ENCODE measurements around the gene OR5D16. TPM values are rescaled to one million over a fixed set of nuclear protein-coding genes. Genes with fewer than 3 reads are reported as not detected.

OR5D16 gene
- total and polyA plus RNA-seq, 2 experiments from 2014 or later: not detected

- Histone ChIP-seq H3K4me3 (no peak within 1 kb of the TSS), H3K4me1 (ENCODE audit: low read depth) (no peaks in the 10 kb centered on the region), H3K36me3 (no peaks in the 10 kb centered on the region), H3K27ac (no peak within 1 kb of the TSS), H3K9me3 (ENCODE audit: low read depth) (no peaks in the 10 kb centered on the region), H3K27me3 (no peaks in the 10 kb centered on the region)
- no peak for DNase-seq (ENCODE audit: low read depth in 1 of 2, low spot score in 1 of 2)
- TF ChIP-seq, protein P1, sequence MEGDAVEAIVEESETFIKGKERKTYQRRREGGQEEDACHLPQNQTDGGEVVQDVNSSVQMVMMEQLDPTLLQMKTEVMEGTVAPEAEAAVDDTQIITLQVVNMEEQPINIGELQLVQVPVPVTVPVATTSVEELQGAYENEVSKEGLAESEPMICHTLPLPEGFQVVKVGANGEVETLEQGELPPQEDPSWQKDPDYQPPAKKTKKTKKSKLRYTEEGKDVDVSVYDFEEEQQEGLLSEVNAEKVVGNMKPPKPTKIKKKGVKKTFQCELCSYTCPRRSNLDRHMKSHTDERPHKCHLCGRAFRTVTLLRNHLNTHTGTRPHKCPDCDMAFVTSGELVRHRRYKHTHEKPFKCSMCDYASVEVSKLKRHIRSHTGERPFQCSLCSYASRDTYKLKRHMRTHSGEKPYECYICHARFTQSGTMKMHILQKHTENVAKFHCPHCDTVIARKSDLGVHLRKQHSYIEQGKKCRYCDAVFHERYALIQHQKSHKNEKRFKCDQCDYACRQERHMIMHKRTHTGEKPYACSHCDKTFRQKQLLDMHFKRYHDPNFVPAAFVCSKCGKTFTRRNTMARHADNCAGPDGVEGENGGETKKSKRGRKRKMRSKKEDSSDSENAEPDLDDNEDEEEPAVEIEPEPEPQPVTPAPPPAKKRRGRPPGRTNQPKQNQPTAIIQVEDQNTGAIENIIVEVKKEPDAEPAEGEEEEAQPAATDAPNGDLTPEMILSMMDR (IDR thresholded peaks at IDR 0.05; ENCODE audit: low read depth, low read length): no peak
These were observed 19.2 kb upstream of the OR5D16 start, which contains the start of gene OR5D18 for GRCh38 chr11:55819330-55819729. Gene OR5D18 (plus strand): TSS chr11:55819630. CDS start chr11:55819630, 0 bp downstream.

DNA sequence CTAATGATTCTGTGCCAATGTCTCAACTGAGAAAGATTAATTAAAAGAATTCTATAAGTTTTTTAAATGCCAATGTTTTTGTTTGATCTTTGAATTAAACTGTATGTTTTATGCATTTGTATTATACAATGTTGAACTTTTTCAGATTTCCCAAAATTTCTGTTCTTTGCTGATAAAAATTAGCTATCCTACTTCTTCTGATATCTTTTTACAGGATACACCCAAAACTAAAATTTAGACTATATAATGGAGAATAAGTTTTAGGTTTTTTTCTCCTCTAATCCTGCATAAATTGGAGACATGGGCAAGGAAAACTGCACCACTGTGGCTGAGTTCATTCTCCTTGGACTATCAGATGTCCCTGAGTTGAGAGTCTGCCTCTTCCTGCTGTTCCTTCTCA, 11.6 kb upstream of the OR5D16 start, which contains the start of gene OR5L2:
Gene OR5L2 (plus strand): TSS at position 301 of the 400 bp plus-strand sequence. CDS start 0 bp downstream, at position 301.
- no peaks in the 10 kb centered on the region for H3K36me3 ChIP-seq
- no peaks in the 10 kb centered on the region for H3K4me1 ChIP-seq (ENCODE audit: low read depth)
- no peak within 1 kb of the TSS for H3K4me3 ChIP-seq
- no peak within 1 kb of the TSS for H3K27ac ChIP-seq
- TF ChIP-seq, protein P1 (IDR thresholded peaks at IDR 0.05; ENCODE audit: low read depth, low read length): no peak
- DNase-seq (ENCODE audit: low read depth in 1 of 2, low spot score in 1 of 2): no peak
- H3K9me3 ChIP-seq (ENCODE audit: low read depth): no peaks in the 10 kb centered on the region
- no peaks in the 10 kb centered on the region for H3K27me3 ChIP-seq

- Histone ChIP-seq H3K36me3 (no peaks in the 10 kb centered on the region), H3K4me1 (ENCODE audit: low read depth) (no peaks in the 10 kb centered on the region), H3K27ac (no peak overlapping the region), H3K9me3 (ENCODE audit: low read depth) (no peaks in the 10 kb centered on the region), H3K4me3 (no peak overlapping the region), H3K27me3 (no peaks in the 10 kb centered on the region)
- TF ChIP-seq, protein P1 (IDR thresholded peaks at IDR 0.05; ENCODE audit: low read depth, low read length): no peak
- no peak for DNase-seq (ENCODE audit: low read depth in 1 of 2, low spot score in 1 of 2)
These were observed 8.9 kb downstream of the OR5D16 start for GRCh38 chr11:55847453-55847852.

GRCh38 chr11:55849037-55849436, 10.5 kb downstream of the OR5D16 start:
- Histone ChIP-seq H3K4me1 (ENCODE audit: low read depth) (no peaks in the 10 kb centered on the region), H3K9me3 (ENCODE audit: low read depth) (no peaks in the 10 kb centered on the region), H3K27ac (no peak overlapping the region), H3K27me3 (no peaks in the 10 kb centered on the region), H3K36me3 (no peaks in the 10 kb centered on the region), H3K4me3 (no peak overlapping the region)
- DNase-seq (ENCODE audit: low read depth in 1 of 2, low spot score in 1 of 2): no peak
- TF ChIP-seq, protein P1 (IDR thresholded peaks at IDR 0.05; ENCODE audit: low read depth, low read length): no peak

GRCh38 chr11:55852141-55852540, 13.6 kb downstream of the OR5D16 start:
- Histone ChIP-seq H3K9me3 (ENCODE audit: low read depth) (no peaks in the 10 kb centered on the region), H3K4me3 (no peak overlapping the region), H3K27ac (no peak overlapping the region), H3K27me3 (no peaks in the 10 kb centered on the region), H3K4me1 (ENCODE audit: low read depth) (no peaks in the 10 kb centered on the region), H3K36me3 (no peaks in the 10 kb centered on the region)
- TF ChIP-seq, protein P1 (IDR thresholded peaks at IDR 0.05; ENCODE audit: low read depth, low read length): no peak
- DNase-seq (ENCODE audit: low read depth in 1 of 2, low spot score in 1 of 2): no peak
